ENCODE measurements around the gene CTDSPL. TPM values are rescaled to one million over a fixed set of nuclear protein-coding genes. Genes with fewer than 3 reads are reported as not detected.
"Not testable (repeated sequence)": the region's sequence is repeated elsewhere in the genome, so short reads cannot be mapped to it uniquely, and the experiment has no call there.

The CTDSPL gene, protein sequence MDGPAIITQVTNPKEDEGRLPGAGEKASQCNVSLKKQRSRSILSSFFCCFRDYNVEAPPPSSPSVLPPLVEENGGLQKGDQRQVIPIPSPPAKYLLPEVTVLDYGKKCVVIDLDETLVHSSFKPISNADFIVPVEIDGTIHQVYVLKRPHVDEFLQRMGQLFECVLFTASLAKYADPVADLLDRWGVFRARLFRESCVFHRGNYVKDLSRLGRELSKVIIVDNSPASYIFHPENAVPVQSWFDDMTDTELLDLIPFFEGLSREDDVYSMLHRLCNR
- total RNA-seq (2014; rRNA removed; shearing (Covaris generic)), result 6.1 and 7.3 TPM in 2 replicates

DNA sequence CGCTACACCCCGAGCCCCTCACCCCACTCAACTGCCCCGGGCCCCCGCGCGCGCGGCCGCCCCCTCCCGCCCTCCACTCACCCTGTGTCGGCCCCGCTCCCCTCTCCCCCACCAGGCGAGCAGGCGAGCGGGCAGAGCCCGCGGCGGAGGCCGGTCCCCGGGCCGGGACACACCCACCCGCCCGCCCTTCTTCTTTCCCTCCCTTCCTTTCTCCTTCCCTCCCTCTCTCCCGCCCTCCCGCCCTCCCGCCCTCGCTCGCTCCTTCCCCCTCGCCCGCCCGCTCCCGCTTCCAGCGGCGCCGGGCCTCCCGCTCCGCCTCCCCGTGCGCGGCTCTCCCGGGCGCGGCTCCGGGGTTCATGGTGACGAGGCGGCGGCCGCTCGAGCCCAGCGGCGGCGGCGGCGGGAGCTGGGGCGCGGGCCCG, at the start of gene CTDSPL:
Gene CTDSPL (plus strand): TSS at position 261 of the 422 bp plus-strand sequence. CDS start 320 bp downstream, outside the sequence.
- peak; percentile 54 for DNase-seq (ENCODE audit: low read depth)

DNA sequence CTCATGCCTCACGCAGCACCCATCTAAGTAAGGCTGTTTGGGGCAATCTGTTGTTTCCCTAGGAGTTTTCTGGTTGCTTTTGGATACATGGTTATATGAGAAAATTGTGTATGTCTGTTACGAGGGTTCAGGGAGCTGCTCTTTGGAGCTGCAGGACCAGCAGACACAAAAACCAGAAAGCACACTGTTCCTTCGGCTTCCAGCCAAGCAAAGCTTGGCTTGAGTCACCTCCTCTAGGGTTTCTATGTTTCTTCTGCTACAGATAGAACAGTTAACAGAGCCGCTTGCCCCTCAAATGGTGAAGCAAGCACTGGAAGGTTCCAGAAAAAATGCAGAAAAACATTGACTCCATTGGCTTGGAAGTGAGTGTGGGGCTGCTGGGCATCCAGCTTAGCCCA, 49.2 kb upstream of the CTDSPL start:
- no peak for DNase-seq (ENCODE audit: low read depth)

DNA sequence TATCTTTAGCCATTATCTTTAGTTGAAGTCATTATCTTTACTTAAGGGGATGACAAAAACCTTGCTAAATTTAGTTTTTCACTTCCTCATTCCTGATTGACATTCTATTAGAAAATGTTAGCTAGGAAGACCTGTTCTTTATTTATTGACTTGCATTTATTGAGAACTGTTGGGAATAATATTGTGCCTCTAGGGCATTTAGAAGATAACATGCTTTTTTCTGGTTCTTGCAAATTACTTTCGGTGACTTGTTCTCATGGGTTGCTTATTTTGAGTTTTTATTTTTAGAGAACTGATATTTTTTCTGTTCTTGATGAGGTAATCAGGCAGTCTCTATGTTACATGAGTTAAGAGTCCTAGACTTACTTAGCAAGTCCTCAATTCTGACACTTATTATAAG, 48.3 kb upstream of the CTDSPL start:
- DNase-seq (ENCODE audit: low read depth), result no peak

DNA sequence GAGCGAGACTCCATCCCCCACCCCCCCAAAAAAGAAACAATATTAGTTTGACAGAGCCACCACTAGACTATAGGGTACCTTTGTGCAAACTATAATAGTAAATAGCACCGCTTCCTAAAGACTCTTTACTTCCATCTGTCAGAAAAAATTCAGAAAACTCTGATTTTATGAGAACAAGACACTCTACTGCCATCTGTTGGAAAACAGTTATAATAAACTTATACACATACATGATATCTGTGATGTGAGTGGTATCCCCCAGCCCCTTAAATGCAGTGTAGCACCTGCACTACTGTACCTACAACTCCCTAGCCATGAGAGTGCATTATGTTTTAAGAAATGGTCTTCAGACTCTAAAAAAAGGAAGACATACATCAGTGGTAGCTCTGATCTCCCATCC, 47.1 kb upstream of the CTDSPL start:
- DNase-seq (ENCODE audit: low read depth), result no peak

DNA sequence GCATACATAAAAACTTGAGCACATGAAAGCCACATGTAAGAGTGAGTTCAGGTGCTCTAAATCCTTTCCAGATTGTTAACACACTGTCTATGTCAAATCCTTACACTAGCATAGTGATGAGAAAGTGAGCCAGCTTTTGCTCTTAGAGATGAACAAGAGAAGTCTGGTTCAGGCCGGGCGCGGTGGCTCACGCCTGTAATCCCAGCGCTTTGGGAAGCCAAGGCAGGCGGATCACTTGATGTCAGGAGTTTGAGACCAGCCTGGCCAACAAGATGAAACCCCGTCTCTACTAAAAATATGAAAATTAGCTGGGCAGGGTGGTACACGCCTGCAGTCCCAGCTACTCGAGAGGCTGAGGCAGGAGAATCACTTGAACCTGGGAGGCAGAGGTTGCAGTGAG, 46.5 kb upstream of the CTDSPL start:
- not testable (repeated sequence) for DNase-seq (ENCODE audit: low read depth)

DNA sequence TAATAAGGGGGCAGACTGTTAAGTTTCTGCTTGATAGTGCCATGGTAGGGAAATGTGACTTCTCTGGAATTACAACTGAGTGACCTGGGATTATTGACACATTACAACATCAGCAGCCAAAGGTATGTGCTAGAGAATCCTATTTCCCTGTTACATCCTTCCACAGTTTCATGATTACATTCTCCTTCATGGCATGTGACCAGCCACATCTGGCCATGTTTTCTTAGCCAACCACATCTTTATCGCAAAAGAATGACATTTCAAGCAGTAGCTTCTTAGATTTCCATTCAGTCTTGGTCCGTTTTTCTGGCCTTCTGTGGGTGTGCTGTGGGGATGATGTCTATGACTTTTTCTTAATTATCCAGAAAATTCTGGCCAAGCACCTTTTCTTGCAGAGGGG, 45.4 kb upstream of the CTDSPL start:
- no peak for DNase-seq (ENCODE audit: low read depth)

DNA sequence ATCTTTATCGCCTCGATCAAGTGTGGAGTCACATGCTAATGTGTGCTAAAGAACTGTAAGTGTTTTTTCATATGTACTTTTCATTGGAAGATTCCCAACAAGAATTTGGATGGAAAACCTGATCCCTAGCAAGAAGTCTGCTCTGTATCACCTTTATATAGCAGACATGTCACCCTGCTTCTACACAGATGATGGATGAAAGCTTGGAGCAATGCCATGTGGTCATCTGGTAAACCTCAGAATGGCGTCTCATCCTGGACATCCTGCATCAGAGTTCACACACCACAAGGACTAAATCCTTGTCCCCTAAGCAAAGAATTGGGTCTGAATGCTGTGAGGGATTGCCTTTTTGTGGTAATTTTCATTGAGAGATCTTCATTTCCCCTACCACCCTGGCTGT, 42.1 kb upstream of the CTDSPL start:
- DNase-seq (ENCODE audit: low read depth), result no peak

DNA sequence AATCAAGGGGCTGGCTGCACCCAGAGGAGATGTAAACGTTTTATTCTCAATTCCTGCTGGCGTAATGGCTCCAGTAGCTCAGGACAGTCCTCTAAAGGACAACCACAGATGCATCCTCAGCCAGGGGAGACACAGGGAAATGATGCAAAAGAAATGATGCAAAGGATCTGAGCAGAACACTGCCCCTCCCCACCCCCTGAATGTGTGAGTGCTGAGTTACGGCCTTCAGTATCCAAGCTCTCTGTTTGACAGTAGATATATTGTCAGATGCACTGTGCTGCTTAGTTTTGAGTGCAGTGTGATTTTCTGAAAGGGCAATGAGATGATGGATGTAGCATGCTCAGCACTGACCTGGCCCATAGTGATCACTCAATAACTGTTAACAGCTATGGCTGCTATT, 41.4 kb upstream of the CTDSPL start:
- DNase-seq (ENCODE audit: low read depth), result no peak

DNA sequence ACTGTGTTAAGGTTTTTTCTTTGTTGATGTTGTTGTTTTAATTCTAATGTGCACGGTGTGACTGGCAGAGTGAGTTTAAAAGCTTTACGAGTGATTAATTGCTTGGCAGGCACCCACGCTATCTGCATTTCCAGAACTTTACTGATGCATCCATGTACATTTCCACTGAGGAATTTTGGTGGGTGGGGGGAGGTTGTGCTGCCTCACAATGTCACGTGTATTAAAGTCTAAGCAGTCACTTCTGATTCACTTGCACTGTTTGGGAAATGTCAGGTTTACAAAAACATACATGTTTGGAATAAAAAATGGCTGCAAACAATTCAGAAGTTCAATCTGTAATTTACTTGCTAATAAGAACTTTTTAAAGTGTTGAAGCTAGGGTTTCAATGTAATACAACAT, 38.5 kb upstream of the CTDSPL start:
- DNase-seq (ENCODE audit: low read depth), result no peak

DNA sequence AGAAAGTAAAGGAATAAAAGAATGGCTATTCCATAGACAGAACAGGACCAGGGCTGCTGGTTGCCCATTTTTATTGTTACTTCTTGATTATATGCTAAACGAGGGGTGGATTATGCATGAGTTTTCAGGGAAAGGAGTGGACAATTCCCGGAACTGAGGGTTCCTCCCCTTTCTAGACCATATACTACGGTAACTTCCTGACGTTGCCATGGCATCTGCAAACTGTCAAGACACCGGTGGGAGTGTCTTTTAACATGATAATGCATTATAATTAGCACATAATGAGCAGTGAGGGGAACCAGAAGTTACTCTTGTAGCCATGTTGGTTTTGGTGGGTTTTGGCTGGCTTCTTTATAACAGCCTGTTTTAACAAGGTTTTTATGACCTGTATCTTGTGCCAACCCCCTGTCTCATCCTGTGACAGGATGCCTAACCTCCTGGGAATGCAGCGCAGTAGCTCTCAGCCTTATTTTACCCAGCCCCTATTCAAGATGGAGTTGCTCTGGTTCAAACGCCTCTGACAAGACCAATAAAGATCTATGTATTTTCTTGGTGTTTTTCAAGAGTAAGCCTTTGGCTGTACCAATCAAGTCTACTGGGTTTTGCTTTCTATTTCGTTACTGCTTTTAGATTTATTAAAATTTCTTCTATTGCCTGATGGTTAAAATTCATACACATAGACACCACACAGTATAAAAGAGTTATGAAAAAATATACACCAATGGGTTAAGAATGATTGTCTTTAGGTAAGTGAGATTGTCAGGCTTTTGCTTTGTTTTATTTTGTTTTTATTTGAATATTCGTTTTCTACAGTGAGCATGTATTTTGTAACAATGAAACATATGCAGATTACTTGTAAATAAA, 37.4 kb upstream of the CTDSPL start:
- DNase-seq (ENCODE audit: low read depth), result no peak

DNA sequence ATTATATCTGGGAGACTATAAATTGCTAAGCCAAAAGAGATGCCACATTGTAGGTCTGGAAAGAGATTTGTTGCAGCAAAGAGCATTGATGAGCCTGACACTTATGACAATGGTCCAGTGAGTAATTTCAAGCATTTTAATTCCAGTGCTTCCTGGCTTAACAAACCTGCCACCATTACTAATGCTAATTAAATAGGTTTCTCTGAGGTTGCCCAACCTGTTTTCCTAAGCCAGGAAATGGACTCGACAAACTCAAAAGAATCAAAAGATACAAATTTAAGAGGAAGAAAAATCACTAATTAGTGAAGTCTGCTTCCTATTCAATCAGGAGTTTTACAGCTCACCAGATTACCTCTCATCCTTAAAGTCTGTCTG, 36.7 kb upstream of the CTDSPL start:
- no peak for DNase-seq (ENCODE audit: low read depth)

DNA sequence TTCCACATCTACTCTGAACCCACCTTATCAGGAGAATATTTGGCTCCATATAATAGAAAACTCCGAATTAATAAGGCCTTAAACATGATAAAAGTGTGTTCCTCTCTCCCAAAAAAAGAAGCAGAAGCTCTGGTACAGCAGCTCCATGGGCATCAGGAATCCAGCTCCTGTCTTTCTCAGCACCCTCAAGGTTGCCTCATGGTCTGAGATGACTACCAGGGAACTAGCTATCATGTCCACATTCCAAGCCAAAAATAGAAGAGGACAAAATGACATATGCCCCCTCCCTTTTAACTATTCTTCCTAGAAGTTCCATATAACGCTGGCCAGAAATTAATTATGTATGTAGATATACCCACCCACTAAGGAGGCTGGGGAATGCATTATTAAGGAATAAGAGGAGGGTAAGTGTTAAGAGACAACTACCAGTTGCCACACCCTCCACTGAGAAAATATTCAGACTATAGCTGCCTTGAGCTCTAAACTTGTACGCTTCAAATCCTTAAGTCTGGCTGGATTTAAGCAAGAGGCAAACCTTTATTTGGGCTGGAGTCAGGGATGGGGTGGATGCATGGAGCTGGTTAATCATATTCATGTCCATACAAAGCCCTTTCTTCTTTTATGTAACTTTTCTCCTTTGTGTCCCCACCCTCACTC, 35.8 kb upstream of the CTDSPL start:
- no peak for DNase-seq (ENCODE audit: low read depth)

DNA sequence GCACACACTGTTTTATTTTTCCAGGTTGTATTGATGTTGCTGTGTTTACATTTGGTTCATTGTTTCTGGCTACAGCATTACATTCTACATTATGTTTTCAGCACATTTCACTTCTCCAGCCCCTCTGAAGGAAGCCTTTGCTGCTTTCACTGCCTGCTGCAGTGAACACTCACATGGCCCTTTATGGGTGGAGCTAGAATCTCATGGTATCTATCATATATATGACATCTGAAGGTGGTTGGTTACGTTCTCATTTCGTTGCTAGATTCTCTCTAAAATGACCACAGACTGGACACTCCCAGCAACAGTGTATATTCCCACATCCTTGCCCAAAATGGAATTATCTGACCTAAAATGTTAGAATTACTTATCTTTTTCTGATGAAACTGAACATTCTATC, 35.2 kb upstream of the CTDSPL start:
- no peak for DNase-seq (ENCODE audit: low read depth)

DNA sequence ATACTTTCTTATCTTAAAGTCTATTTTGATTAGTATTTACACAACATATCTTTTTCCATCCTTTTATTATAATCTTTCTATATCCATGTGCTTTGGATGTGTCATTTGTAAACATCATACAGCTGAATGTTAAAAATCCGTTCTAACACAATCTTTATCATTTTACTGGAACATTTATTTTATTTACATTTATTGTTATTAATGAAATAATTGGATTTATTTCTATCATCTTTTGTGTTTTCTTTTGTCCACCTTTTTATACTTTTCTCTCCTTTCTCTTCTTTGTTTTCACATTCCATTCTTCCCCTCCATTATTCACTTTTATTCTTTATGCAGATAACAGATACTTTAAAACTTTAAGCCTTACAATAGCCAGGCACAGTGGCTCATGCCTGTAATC, 34.7 kb upstream of the CTDSPL start:
- no peak for DNase-seq (ENCODE audit: low read depth)

DNA sequence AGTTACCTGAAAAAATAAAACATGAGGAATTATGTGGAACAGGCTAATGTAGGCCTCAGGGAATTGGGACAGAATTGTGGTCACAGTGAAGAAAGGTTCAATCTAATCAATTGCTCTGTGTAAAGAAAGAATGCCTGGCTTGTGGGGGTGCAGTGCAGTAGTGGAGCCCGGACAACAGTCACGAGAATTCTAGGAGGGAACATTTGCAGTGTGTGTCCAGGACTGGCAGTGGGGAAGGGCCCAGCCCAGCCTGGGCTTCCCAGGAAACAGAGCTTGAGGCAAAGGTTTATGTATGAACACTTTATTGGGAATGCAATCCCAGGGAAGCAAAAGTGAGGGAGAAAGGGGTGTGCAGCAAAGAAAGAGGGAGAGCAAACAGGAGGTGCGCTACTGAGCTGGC, 29.2 kb upstream of the CTDSPL start:
- no peak for DNase-seq (ENCODE audit: low read depth)

DNA sequence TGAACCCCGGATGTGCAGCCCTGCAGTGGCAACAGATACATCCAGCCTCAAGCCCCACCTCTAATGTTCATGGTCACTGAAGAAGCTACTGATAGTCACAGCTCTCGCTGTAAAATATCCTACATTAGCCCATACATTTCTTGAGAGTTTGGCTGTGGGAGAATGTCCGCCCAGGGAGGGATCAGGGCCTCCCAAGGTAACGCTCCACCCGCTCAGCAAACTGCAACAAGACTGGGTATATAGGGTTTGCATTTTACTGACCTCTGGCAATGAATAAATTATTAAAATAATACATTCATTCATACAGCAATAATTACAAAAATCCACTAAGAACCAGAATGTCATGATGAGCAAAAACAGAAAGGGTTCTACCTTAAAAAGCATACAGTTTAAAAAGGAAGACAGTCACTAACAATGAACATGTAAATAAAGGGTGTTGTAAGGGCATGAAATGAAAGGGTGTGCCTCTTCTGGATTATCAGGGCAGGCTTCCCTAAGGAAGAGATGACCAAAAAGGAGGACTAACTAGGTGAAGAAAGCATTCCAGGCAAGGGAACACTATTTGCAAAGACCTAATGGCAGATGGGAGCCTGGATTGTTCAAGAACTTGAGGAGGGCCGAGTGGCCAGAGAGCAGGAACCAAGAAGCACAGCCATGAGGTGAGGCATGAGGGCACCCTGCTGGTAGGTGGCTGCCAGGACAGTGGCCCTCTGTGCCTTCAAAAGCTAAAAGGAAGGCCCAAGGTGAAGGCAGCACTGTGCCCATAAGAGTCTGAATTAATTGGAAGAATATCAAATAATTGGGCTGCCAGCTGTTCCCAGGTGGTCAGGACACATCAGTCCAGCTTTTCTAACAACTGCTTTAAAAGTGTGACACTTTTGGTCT, 28.1 kb upstream of the CTDSPL start:
- DNase-seq (ENCODE audit: low read depth), result no peak

DNA sequence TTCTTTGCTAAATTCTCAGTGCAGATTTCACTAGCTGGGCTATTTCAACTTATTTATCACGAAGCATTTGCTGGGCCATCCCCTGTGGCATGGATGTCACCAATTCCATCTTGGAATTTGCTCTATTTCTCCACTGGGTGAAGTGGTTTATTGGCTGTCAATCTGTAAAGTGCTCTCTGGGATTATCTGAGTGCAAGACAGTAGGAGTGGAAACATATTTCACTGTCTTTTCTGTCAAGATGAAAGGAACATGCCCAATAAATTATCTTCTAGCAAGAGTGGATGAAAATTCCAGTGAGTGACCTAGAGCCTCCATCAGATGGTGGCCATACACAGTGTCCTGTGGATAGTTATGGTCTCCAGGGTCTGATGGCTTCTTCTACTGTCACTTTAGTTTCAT, 25.1 kb upstream of the CTDSPL start:
- DNase-seq (ENCODE audit: low read depth), result no peak

DNA sequence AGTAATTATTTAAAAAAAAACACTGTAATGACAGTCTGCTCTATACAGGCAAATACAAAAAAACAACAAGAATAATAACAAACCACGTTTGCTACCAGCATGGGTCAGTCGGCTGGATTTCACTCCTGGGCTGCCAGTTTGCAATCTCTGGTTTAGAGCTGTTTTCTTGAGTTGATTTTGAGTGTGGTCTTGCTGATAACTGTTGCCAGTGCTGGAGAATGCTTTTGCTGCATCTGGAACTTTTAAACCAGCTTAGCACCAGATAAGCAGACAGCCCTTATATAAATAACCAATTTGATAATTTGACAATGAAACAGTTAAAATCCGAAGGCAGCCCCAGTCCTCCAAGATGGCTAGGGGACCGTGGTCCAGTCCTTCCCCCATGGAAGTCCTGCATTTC, 14.0 kb upstream of the CTDSPL start:
- no peak for DNase-seq (ENCODE audit: low read depth)

DNA sequence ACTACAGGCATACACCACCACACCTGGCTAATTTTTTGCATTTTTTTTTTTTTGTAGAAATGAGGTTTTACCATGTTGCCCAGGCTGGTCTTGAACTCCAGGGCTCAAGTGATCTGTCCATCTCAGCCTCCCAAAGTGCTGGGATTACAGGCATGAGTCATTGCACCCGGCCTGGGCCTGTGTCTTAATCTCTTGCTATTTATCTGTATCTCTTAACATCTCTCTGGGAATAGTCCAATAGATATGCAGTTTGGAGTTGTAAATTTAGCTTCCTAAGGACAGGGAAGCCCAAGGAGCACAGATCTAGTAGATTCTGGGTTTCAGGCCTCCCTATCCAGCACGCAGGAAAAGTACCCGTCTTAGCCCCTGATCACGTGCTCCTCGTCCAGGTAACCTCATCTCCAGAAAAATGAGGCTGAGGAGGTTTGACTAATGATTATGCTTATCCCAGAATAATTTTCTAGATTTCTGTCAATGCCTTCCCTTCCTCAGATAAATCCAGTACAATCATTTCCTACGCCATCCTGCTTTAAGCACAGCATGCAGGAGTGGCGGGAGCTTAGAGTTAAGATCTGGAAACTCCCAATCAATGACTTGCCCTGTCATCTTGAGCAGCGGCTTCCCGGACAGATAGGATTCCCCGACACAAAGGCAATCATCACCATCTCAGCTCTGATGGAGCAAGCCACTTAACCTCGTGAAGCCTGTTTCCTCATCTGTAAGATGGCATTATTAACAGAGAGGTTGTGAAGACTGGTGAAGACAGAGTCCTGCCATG, 12.3 kb upstream of the CTDSPL start:
- no peak for DNase-seq (ENCODE audit: low read depth)

DNA sequence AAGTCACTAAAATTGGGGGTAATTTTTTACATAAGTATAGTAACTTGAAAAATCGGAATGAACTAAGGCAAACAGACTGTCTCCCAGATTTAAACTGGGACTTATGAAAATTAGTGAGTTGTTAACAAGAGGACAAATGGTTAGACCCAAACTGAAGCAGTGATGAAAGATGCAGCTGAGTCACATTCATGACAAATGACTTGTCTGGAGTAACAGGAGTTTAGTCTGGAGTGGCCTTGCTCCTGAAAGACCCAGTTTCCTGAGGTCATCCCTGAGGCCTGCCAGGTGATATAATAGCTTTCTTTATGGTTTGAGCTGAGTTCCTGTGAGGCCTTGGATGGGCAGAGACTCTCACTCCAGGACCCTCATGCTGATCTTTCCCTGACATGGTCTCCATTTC, 9.6 kb upstream of the CTDSPL start:
- DNase-seq (ENCODE audit: low read depth), result peak; percentile 32

DNA sequence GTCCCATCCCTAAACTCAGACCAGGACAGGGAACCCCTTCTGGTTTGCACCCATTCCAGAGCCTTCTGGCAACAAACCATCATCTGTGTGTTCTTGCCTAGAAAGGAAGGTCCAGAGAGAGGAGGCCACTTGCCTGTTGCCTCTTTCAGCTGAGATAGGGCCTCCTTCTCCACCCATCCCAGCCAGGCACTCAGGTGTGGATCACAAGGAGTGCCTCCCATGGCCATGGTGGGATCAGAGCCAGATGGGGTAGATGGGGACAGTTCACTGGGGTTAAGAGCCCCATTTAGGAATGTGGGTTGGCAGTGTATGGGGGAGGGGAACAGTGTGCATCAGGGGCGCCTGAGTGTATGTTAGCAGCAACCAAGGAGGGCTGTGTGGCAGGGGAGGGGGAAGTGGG, 8.9 kb upstream of the CTDSPL start:
- no peak for DNase-seq (ENCODE audit: low read depth)
